NCI-H2029 treated with DMSO at 0.1 percent for 48 hours (cell line): Measurements from ENCODE around the gene MTHFD2L.
"Not testable (repeated sequence)": the region's sequence is repeated elsewhere in the genome, so short reads cannot be mapped to it uniquely, and the experiment has no call there.

Source experiments
- DNase-seq: peaks from one replicate; lab custom pipeline; 2025; lab: John Stamatoyannopoulos, UW

The MTHFD2L gene

GRCh38 chr4:74157561-74158465, at the start of gene MTHFD2L:
MTHFD2L (plus strand) TSS chr4:74158118; CDS start chr4:74158139, 21 bp downstream.
- DNase-seq: peak; percentile 80

- DNase-seq: no peak
Observed at GRCh38 chr4:74108457-74109115, 49.3 kb upstream of the MTHFD2L start.

GRCh38 chr4:74109116-74109869, 48.6 kb upstream of the MTHFD2L start:
- DNase-seq: no peak

- DNase-seq: no peak
Observed at GRCh38 chr4:74109870-74110605, 47.9 kb upstream of the MTHFD2L start.

- DNase-seq: no peak
Observed at GRCh38 chr4:74110670-74111069, 47.2 kb upstream of the MTHFD2L start.

GRCh38 chr4:74111306-74111975, 46.5 kb upstream of the MTHFD2L start:
- DNase-seq: no peak

GRCh38 chr4:74111990-74112389, 45.9 kb upstream of the MTHFD2L start:
- no peak for DNase-seq

GRCh38 chr4:74112399-74113105, 45.4 kb upstream of the MTHFD2L start:
- no peak for DNase-seq

- no peak for DNase-seq
Observed at GRCh38 chr4:74114234-74114633, 43.7 kb upstream of the MTHFD2L start.

- DNase-seq: peak; percentile 95
Observed at GRCh38 chr4:74117024-74117534, 40.8 kb upstream of the MTHFD2L start.

- no peak for DNase-seq
Observed at GRCh38 chr4:74118600-74119338, 39.1 kb upstream of the MTHFD2L start.

- DNase-seq: no peak
Observed at GRCh38 chr4:74120086-74120485, 37.8 kb upstream of the MTHFD2L start.

- DNase-seq: no peak
Observed at GRCh38 chr4:74121643-74122579, 36.0 kb upstream of the MTHFD2L start.

- peak; percentile 70 for DNase-seq
Observed at GRCh38 chr4:74123065-74123728, 34.7 kb upstream of the MTHFD2L start.

- DNase-seq: no peak
Observed at GRCh38 chr4:74125029-74125428, 32.9 kb upstream of the MTHFD2L start.

GRCh38 chr4:74127745-74128144, 30.2 kb upstream of the MTHFD2L start:
- DNase-seq: no peak

- not testable (repeated sequence) for DNase-seq
Observed at GRCh38 chr4:74130843-74131242, 27.1 kb upstream of the MTHFD2L start.

- DNase-seq: not testable (repeated sequence)
Observed at GRCh38 chr4:74132188-74132587, 25.7 kb upstream of the MTHFD2L start.
